ENCODE results near the gene DDX41. TPM values are rescaled to one million over a fixed set of nuclear protein-coding genes. Genes with fewer than 3 reads are reported as not detected.

The DDX41 gene
- total and polyA plus RNA-seq, 2 donors (not counting 1 experiment from before 2014, with no cell fraction given), result 110 to 168 TPM

DNA sequence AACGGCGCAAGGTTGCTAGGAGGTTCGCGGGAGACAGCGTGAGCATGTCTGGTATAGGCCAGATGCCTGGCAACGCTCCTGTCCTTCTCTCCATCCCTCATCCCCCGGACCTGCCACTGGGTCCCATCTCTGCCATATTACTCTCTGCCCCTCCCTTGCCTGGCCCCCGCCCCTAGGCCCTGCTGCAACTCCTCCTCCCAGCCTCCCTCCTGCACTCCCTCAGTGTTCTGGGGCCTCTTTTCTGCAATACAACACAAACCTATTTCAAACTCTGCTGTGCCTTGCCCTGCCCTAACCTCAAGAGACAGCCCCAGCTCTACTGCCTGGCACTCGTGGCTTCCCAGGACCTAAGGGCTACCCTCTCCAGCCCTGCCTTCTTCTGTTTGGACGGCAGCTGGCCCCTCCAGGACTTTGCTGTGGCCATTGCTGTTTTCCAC lies 34.4 kb downstream of the DDX41 start:
- intact Hi-C loops (cut with micrococcal nuclease), result no loop called here
- no peaks in the 10 kb centered on the region for H3K27me3 Mint-ChIP-seq
- no peak overlapping the region for H3K27ac Mint-ChIP-seq
- TF ChIP-seq EZH2 (IDR thresholded peaks at IDR 0.05; ENCODE audit: borderline replicate concordance, insufficient read depth, low read depth, low read length, poor library complexity, severe bottlenecking), result no peak
- TF ChIP-seq, protein P1, sequence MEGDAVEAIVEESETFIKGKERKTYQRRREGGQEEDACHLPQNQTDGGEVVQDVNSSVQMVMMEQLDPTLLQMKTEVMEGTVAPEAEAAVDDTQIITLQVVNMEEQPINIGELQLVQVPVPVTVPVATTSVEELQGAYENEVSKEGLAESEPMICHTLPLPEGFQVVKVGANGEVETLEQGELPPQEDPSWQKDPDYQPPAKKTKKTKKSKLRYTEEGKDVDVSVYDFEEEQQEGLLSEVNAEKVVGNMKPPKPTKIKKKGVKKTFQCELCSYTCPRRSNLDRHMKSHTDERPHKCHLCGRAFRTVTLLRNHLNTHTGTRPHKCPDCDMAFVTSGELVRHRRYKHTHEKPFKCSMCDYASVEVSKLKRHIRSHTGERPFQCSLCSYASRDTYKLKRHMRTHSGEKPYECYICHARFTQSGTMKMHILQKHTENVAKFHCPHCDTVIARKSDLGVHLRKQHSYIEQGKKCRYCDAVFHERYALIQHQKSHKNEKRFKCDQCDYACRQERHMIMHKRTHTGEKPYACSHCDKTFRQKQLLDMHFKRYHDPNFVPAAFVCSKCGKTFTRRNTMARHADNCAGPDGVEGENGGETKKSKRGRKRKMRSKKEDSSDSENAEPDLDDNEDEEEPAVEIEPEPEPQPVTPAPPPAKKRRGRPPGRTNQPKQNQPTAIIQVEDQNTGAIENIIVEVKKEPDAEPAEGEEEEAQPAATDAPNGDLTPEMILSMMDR (IDR thresholded peaks at IDR 0.05), result no peak
- Histone ChIP-seq H3K79me2 (ENCODE audit: control insufficient read depth, insufficient read depth, low read length) (no peaks in the 10 kb centered on the region), H3K4me1 (ENCODE audit: control insufficient read depth in 2 of 2, insufficient read depth in 2 of 2, low read length in 2 of 2) (peaks cover 14 to 19% of the 10 kb centered on the region in 2 donors), H3K9ac (ENCODE audit: low read length) (no peak overlapping the region), H3K27me3 (replicated peaks in 1 of 4; ENCODE audit: control extremely low read depth in 1 of 4, control insufficient read depth in 3 of 4, insufficient read depth in 4 of 4, low read length in 3 of 4) (no peaks in the 10 kb centered on the region), H4K20me1 (ENCODE audit: control insufficient read depth, insufficient read depth, low read length, poor library complexity, severe bottlenecking) (no peaks in the 10 kb centered on the region), H3K9me3 (ENCODE audit: control extremely low read depth in 1 of 3, control insufficient read depth in 2 of 3, insufficient read depth in 1 of 3, low read length in 2 of 3) (no peaks in the 10 kb centered on the region), H3K27ac (ENCODE audit: low read length in 2 of 2) (no peak overlapping the region), H2AFZ (ENCODE audit: insufficient read depth, low read depth, low read length, poor library complexity, severe bottlenecking) (no peak overlapping the region), H3K4me3 (ENCODE audit: control extremely low read depth in 1 of 5, extremely low read depth in 1 of 5, insufficient read depth in 1 of 5, low read depth in 2 of 5, low read length in 4 of 5) (no peak overlapping the region), H3K36me3 (replicated peaks in 1 of 2; ENCODE audit: control extremely low read depth in 1 of 2, control insufficient read depth in 1 of 2, extremely low read depth in 1 of 2, insufficient read depth in 2 of 2, low read length in 1 of 2) (peaks cover 0 to 3% of the 10 kb centered on the region in 2 experiments), H3K4me2 (replicated peaks; ENCODE audit: low read depth, low read length, poor library complexity, severe bottlenecking) (no peak overlapping the region)
- ChIA-PET CTCF (no interaction called here), POLR2A (interaction anchor here (0.7 kb wide), 1 partner anchor 78 kb away, joined by 6 read pairs; no protein-coding TSS in a partner anchor)
- ATAC-seq (ENCODE audit: low read depth), result no peak
- H3K4me1 Mint-ChIP-seq, result peaks cover 17% of the 10 kb centered on the region
- no peaks in the 10 kb centered on the region for H3K9me3 Mint-ChIP-seq (ENCODE audit: insufficient read depth)
- H3K4me3 Mint-ChIP-seq, result no peak overlapping the region
- DNase-seq, result no peak
- WGBS (ENCODE audit: insufficient coverage), result 99% methylated on average over 8 of the region's 10 CpGs

DNA sequence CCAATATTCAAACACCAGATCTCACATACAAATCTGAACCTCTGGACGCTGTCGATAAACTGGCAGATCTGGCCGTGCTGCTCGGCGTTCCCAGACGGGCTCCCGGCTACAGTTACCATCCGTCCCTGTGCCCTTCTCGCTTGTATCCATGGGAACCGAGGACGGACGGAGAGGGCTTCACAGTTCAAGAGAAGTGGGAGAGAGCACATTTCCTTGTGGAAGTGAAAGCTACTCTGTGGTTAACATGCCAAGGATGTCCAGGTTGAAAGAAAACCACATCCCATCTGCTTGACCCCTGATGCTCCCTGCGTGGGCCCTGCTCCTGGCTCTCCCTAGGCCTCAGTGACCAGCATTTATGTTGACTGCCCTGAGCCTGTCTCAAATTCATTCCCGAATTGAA lies 37.0 kb downstream of the DDX41 start:
- 65% methylated on average over 14 of the region's 14 CpGs for WGBS (ENCODE audit: insufficient coverage)
- Histone ChIP-seq H2AFZ (ENCODE audit: insufficient read depth, low read depth, low read length, poor library complexity, severe bottlenecking) (no peak overlapping the region), H3K27ac (ENCODE audit: low read length in 2 of 2) (no peak overlapping the region), H3K9me3 (ENCODE audit: control extremely low read depth in 1 of 3, control insufficient read depth in 2 of 3, insufficient read depth in 1 of 3, low read length in 2 of 3) (no peaks in the 10 kb centered on the region), H3K4me2 (replicated peaks; ENCODE audit: low read depth, low read length, poor library complexity, severe bottlenecking) (peak overlapping the region; percentile 19), H3K4me3 (ENCODE audit: control extremely low read depth in 1 of 5, extremely low read depth in 1 of 5, insufficient read depth in 1 of 5, low read depth in 2 of 5, low read length in 4 of 5) (no peak overlapping the region), H3K36me3 (replicated peaks in 1 of 2; ENCODE audit: control extremely low read depth in 1 of 2, control insufficient read depth in 1 of 2, extremely low read depth in 1 of 2, insufficient read depth in 2 of 2, low read length in 1 of 2) (no peaks in the 10 kb centered on the region), H3K4me1 (ENCODE audit: control insufficient read depth in 2 of 2, insufficient read depth in 2 of 2, low read length in 2 of 2) (peaks cover 14 to 25% of the 10 kb centered on the region in 2 donors), H3K9ac (ENCODE audit: low read length) (no peak overlapping the region), H3K27me3 (replicated peaks in 1 of 4; ENCODE audit: control extremely low read depth in 1 of 4, control insufficient read depth in 3 of 4, insufficient read depth in 4 of 4, low read length in 3 of 4) (no peaks in the 10 kb centered on the region), H4K20me1 (ENCODE audit: control insufficient read depth, insufficient read depth, low read length, poor library complexity, severe bottlenecking) (no peaks in the 10 kb centered on the region), H3K79me2 (ENCODE audit: control insufficient read depth, insufficient read depth, low read length) (no peaks in the 10 kb centered on the region)
- intact Hi-C loops (cut with micrococcal nuclease), result no loop called here
- H3K4me3 Mint-ChIP-seq, result no peak overlapping the region
- H3K27ac Mint-ChIP-seq, result no peak overlapping the region
- no peak for TF ChIP-seq EZH2 (IDR thresholded peaks at IDR 0.05; ENCODE audit: borderline replicate concordance, insufficient read depth, low read depth, low read length, poor library complexity, severe bottlenecking)
- TF ChIP-seq, protein P1 (IDR thresholded peaks at IDR 0.05), result no peak
- DNase-seq (no peak), ATAC-seq (ENCODE audit: low read depth) (no peak)
- peaks cover 27% of the 10 kb centered on the region for H3K4me1 Mint-ChIP-seq
- POLR2A ChIA-PET, result no interaction called here
- H3K27me3 Mint-ChIP-seq, result no peaks in the 10 kb centered on the region
- no peaks in the 10 kb centered on the region for H3K9me3 Mint-ChIP-seq (ENCODE audit: insufficient read depth)
- CTCF ChIA-PET, result interaction anchor here (0.8 to 2.7 kb wide), 5 partner anchors 22 to 146 kb away, joined by 3 to 12 read pairs (median 7); no protein-coding TSS in a partner anchor

Measured in B cell (primary cell).